SH-SY5Y (cell line): ENCODE results near the gene FOXN3.

Experiments
- GATA2 ChIP-seq: IDR thresholded peaks from 2 replicates; pipeline ENCODE4 v1.6.1; 2011; ENCODE audit warnings: mild to moderate bottlenecking, low read depth, low read length
- GATA3 ChIP-seq: IDR thresholded peaks from 2 replicates; pipeline ENCODE4 v1.6.1; 2011; ENCODE audit warnings: low read depth, mild to moderate bottlenecking, low read length, moderate library complexity

- no peak for TF ChIP-seq GATA3
- TF ChIP-seq GATA2: no peak
These were observed 214.4 kb downstream of the FOXN3 start for GRCh38 chr14:89202413-89203190.
